Kidney (tissue), 14 donors: ENCODE results near the gene LYSMD1. TPM values are rescaled to one million over a fixed set of nuclear protein-coding genes. Genes with fewer than 3 reads are reported as not detected.
"Not testable (repeated sequence)": the region's sequence is repeated elsewhere in the genome, so short reads cannot be mapped to it uniquely, and the experiment has no call there.

Experiments used
- DNase-seq, 5 donors: peaks; one replicate each; pipeline ENCODE4 v3.0.0-alpha.2; 2013 to 2020
- FAIRE-seq: peaks from 2 replicates; lab custom pipeline; 2012; peaks lifted over from hg19 to GRCh38; lab: Jason Lieb, UNC
- H3K27ac ChIP-seq, 2 donors: one replicate each; pipeline ENCODE4 v1.7.0; 2013; ENCODE audit warnings: low read depth in 2 of 2, low read length in 2 of 2, inconsistent platforms in 1 of 2
- H3K27me3 ChIP-seq: one replicate; pipeline ENCODE4 v1.7.1; 2013; ENCODE audit warnings: low read length, inconsistent platforms; ENCODE audit not compliant: control insufficient read depth, insufficient read depth
- H3K36me3 ChIP-seq, 3 donors: one replicate each; pipeline versions ENCODE4 v1.7.0 to v1.7.1; 2013; ENCODE audit warnings: low read length in 3 of 3, control low read depth in 1 of 3, inconsistent platforms in 1 of 3; ENCODE audit not compliant: insufficient read depth in 3 of 3, control insufficient read depth in 2 of 3
- H3K4me1 ChIP-seq, 3 donors: one replicate each; pipeline versions ENCODE4 v1.7.0 to v1.7.1; 2013; ENCODE audit warnings: low read length in 3 of 3, inconsistent platforms in 1 of 3, low read depth in 1 of 3; ENCODE audit not compliant: control insufficient read depth in 2 of 3, insufficient read depth in 2 of 3
- H3K4me3 ChIP-seq, 3 donors: one replicate each; pipeline versions ENCODE4 v1.7.0 to v1.8.1; 2013; ENCODE audit warnings: low read length in 3 of 3, control low read depth in 1 of 3, inconsistent platforms in 1 of 3
- H3K9ac ChIP-seq, 3 donors: one replicate each; pipeline versions ENCODE4 v1.7.0 to v1.7.1; 2013; ENCODE audit warnings: low read length in 3 of 3, control low read depth in 1 of 3, inconsistent platforms in 1 of 3
- H3K9me3 ChIP-seq, 3 donors: one replicate each; pipeline versions ENCODE4 v1.7.0 to v1.7.1; 2013; ENCODE audit warnings: low read length in 3 of 3, control low read depth in 1 of 3, inconsistent platforms in 1 of 3; ENCODE audit not compliant: control insufficient read depth in 2 of 3, insufficient read depth in 1 of 3
- CTCF ChIP-seq: IDR thresholded peaks from 3 replicates; pipeline ENCODE4 v1.5.1; 2012; ENCODE audit warnings: mild to moderate bottlenecking, moderate library complexity, borderline replicate concordance; ENCODE audit not compliant: insufficient read depth; ENCODE audit errors: extremely low read depth
- intact Hi-C: fragments of 100-400 bp; cut with DNase I; formaldehyde crosslinking; loops from one replicate; pipeline ENCODE4 v1.11.1; 2022
- polyA plus RNA-seq: library from polyadenylated mRNA; stranded (reverse); fragments of 350-450 nt; fragmentation: Illumina TruSeq; extraction: RNeasy Lipid Tissue Mini Kit (QIAGEN cat#74804); gene quantifications from one replicate; pipeline ENCODE4 v1.2.3, GENCODE V29; 2014; ENCODE audit warnings: low read depth, low replicate concordance; ENCODE audit not compliant: insufficient read depth
- total RNA-seq: library from RNA; stranded (reverse); fragmentation: NEBNext Ultra II Directional; extraction: Animal tissue kit (Norgen Biotek cat#: 25700); gene quantifications from one replicate; pipeline ENCODE4 v1.2.1, GENCODE V29; 2021
- donor health status: control.
- donor health status: control.
- donor health status: control.
- donor health status: control.
- donor health status: control.
- donor health status: DM: yes; HTN: yes; CAD: no.
- donor health status: Normal renal cell carcinoma (clear cell type).

The LYSMD1 gene
- total and polyA plus RNA-seq, 2 donors from 2014 or later, result 7.9 to 9.1 TPM

- peak within 1 kb of the TSS; percentile 92 to 99 (median 92) for H3K4me3 ChIP-seq
- H3K27me3 ChIP-seq, result no peaks in the 10 kb centered on the region
- H3K4me1 ChIP-seq, result peaks cover 5 to 11% (median 6%) of the 10 kb centered on the region in 3 donors
- intact Hi-C loops, result no loop called here
- H3K9me3 ChIP-seq, result no peaks in the 10 kb centered on the region
- TF ChIP-seq CTCF, result peak; percentile 24
- peak within 1 kb of the TSS; percentile 83 to 91 (median 90) for H3K9ac ChIP-seq
- DNase-seq (peak; percentile 91 to 97 (median 93)), FAIRE-seq (no peak)
- peak within 1 kb of the TSS; percentile 67 to 69 for H3K27ac ChIP-seq
- peaks cover 0 to 7% (median 4%) of the 10 kb centered on the region in 3 donors for H3K36me3 ChIP-seq
Observed at GRCh38 chr1:151189637-151190445, 24.1 kb upstream of the LYSMD1 start, which contains the start of gene VPS72. Gene VPS72 (minus strand): TSS chr1:151190197. CDS start chr1:151190121, 76 bp downstream.

DNA sequence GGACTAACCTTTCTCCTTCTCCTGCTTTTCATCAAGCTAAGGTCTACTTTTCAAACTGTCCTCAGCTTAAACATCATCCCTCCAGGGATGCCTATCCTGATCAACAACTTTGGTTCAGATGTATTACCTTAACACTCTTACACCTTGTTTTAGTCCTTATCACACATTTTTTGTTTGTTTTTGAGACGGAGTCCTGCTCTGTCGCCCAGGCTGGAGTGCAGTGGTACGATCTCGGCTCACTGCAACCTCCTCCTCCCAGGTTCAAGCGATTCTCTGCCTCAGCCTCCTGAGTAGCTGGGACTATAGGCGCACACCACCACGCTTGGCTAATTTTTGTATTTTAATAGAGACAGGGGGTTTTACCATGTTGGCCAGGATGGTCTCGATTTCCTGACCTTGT lies 23.0 kb upstream of the LYSMD1 start:
- intact Hi-C loops, H3K27ac ChIP-seq, H3K9me3 ChIP-seq, H3K27me3 ChIP-seq, DNase-seq, FAIRE-seq: not testable (repeated sequence)
- peak overlapping the region in 1 of 3 donors; percentile 90 for H3K9ac ChIP-seq
- H3K4me1 ChIP-seq, result peaks cover 5 to 11% (median 6%) of the 10 kb centered on the region in 3 donors
- H3K36me3 ChIP-seq, result peaks cover 6 to 12% (median 9%) of the 10 kb centered on the region in 3 donors
- peak overlapping the region; percentile 92 to 99 (median 92) for H3K4me3 ChIP-seq

- no peak overlapping the region for H3K4me3 ChIP-seq
- H3K9ac ChIP-seq, result no peak overlapping the region
- no peaks in the 10 kb centered on the region for H3K9me3 ChIP-seq
- intact Hi-C loops, result no loop called here
- peaks cover 12 to 14% (median 14%) of the 10 kb centered on the region in 3 donors for H3K36me3 ChIP-seq
- no peak for TF ChIP-seq CTCF
- DNase-seq (no peak), FAIRE-seq (no peak)
- no peak overlapping the region for H3K27ac ChIP-seq
- no peaks in the 10 kb centered on the region for H3K27me3 ChIP-seq
- peaks cover 5 to 11% (median 6%) of the 10 kb centered on the region in 3 donors for H3K4me1 ChIP-seq
Observed at GRCh38 chr1:151187205-151187604, 21.5 kb upstream of the LYSMD1 start.

- Histone ChIP-seq H3K9me3 (no peaks in the 10 kb centered on the region), H3K36me3 (peaks cover 12 to 28% (median 26%) of the 10 kb centered on the region in 3 donors), H3K9ac (no peak overlapping the region), H3K27ac (no peak overlapping the region), H3K4me1 (peaks cover 5 to 8% (median 6%) of the 10 kb centered on the region in 3 donors), H3K4me3 (no peak overlapping the region), H3K27me3 (no peaks in the 10 kb centered on the region)
- intact Hi-C loops, result no loop called here
- FAIRE-seq (no peak), DNase-seq (peak in 1 of 5 donors; percentile 53)
- TF ChIP-seq CTCF, result no peak
Observed at GRCh38 chr1:151184211-151184610, 18.5 kb upstream of the LYSMD1 start.
